Activated naive CD4-positive, alpha-beta T cell treated with anti-CD3 and anti-CD28 coated beads, Interleukin-2, amount 50 U/mL, for 72 hours (primary cell): Measurements from ENCODE around the gene STMP1. TPM values are rescaled to one million over a fixed set of nuclear protein-coding genes. Genes with fewer than 3 reads are reported as not detected.
"Not testable (repeated sequence)": the region's sequence is repeated elsewhere in the genome, so short reads cannot be mapped to it uniquely, and the experiment has no call there.

Experiments
- ATAC-seq, 2 donors: fragments of 150-1000 bp; cut with Tn5 transposase; 2 replicates each; pipeline ENCODE4 v1.10.0; 2021; ENCODE audit warnings: mild to moderate bottlenecking in 2 of 2, moderate library complexity in 2 of 2
- DNase-seq, 2 donors: peaks; one replicate each; pipeline ENCODE4 v3.0.0; 2021 to 2022; ENCODE audit warnings: low spot score in 2 of 2
- H3K27ac Mint-ChIP-seq, 2 donors: one replicate each; pipeline ENCODE4 v1.8.0; 2022; ENCODE audit warnings: mild to moderate bottlenecking in 2 of 2, mixed read lengths in 2 of 2
- H3K36me3 Mint-ChIP-seq, 2 donors: one replicate each; pipeline ENCODE4 v1.8.0; 2022; ENCODE audit warnings: mixed read lengths in 2 of 2
- H3K9me3 Mint-ChIP-seq, 2 donors: one replicate each; pipeline ENCODE4 v1.8.0; 2022; ENCODE audit warnings: mixed read lengths in 2 of 2
- total RNA-seq, 2 donors: library from RNA; stranded (reverse); gene quantifications; one replicate each; pipeline ENCODE4 v1.2.3, GENCODE V29; 2022

STMP1 gene
- total RNA-seq, 2 donors from 2014 or later: 16.6 to 17.0 TPM

- DNase-seq (no peak), ATAC-seq (no peak)
- Mint-ChIP-seq H3K9me3 (no peaks in the 10 kb centered on the region), H3K36me3 (peaks cover 0 to 6% of the 10 kb centered on the region in 2 donors), H3K27ac (no peak overlapping the region)
Observed at GRCh38 chr7:135682191-135682590, 19.9 kb downstream of the STMP1 start.

- Mint-ChIP-seq H3K36me3 (peaks cover 0 to 6% of the 10 kb centered on the region in 2 donors), H3K27ac (no peak overlapping the region), H3K9me3 (no peaks in the 10 kb centered on the region)
- DNase-seq (no peak), ATAC-seq (no peak)
Observed at GRCh38 chr7:135683609-135684008, 21.3 kb downstream of the STMP1 start.

GRCh38 chr7:135684136-135684535 lies 21.8 kb downstream of the STMP1 start:
- no peak for DNase-seq
- peaks cover 0 to 3% of the 10 kb centered on the region in 2 donors for H3K36me3 Mint-ChIP-seq
- ATAC-seq: no peak
- H3K27ac Mint-ChIP-seq: no peak overlapping the region
- H3K9me3 Mint-ChIP-seq: no peaks in the 10 kb centered on the region

GRCh38 chr7:135684699-135685098 lies 22.4 kb downstream of the STMP1 start:
- no peak for DNase-seq
- no peaks in the 10 kb centered on the region for H3K9me3 Mint-ChIP-seq
- H3K36me3 Mint-ChIP-seq: no peaks in the 10 kb centered on the region
- no peak for ATAC-seq
- no peak overlapping the region for H3K27ac Mint-ChIP-seq

GRCh38 chr7:135685306-135686084 lies 23.2 kb downstream of the STMP1 start:
- Mint-ChIP-seq H3K36me3 (no peaks in the 10 kb centered on the region), H3K27ac (no peak overlapping the region), H3K9me3 (no peaks in the 10 kb centered on the region)
- no peak for ATAC-seq
- no peak for DNase-seq

GRCh38 chr7:135687466-135687865 lies 25.2 kb downstream of the STMP1 start:
- Mint-ChIP-seq H3K36me3 (no peaks in the 10 kb centered on the region), H3K9me3 (no peaks in the 10 kb centered on the region), H3K27ac (no peak overlapping the region)
- ATAC-seq: no peak
- no peak for DNase-seq

GRCh38 chr7:135690566-135690965 lies 28.3 kb downstream of the STMP1 start:
- ATAC-seq (no peak), DNase-seq (no peak)
- Mint-ChIP-seq H3K36me3 (no peaks in the 10 kb centered on the region), H3K9me3 (no peaks in the 10 kb centered on the region), H3K27ac (no peak overlapping the region)

GRCh38 chr7:135692055-135692454 lies 29.7 kb downstream of the STMP1 start:
- no peak for DNase-seq
- H3K27ac Mint-ChIP-seq: no peak overlapping the region
- H3K36me3 Mint-ChIP-seq: no peaks in the 10 kb centered on the region
- no peak for ATAC-seq
- H3K9me3 Mint-ChIP-seq: no peaks in the 10 kb centered on the region

GRCh38 chr7:135692606-135693005 lies 30.3 kb downstream of the STMP1 start:
- H3K36me3 Mint-ChIP-seq, H3K27ac Mint-ChIP-seq, H3K9me3 Mint-ChIP-seq, ATAC-seq, DNase-seq: not testable (repeated sequence)

GRCh38 chr7:135693558-135693957 lies 31.2 kb downstream of the STMP1 start:
- no peak for ATAC-seq
- DNase-seq: no peak
- H3K36me3 Mint-ChIP-seq: no peaks in the 10 kb centered on the region
- no peak overlapping the region for H3K27ac Mint-ChIP-seq
- H3K9me3 Mint-ChIP-seq: no peaks in the 10 kb centered on the region

GRCh38 chr7:135697276-135698049 lies 35.1 kb downstream of the STMP1 start:
- Mint-ChIP-seq H3K9me3 (no peaks in the 10 kb centered on the region), H3K36me3 (peaks cover 0 to 4% of the 10 kb centered on the region in 2 donors), H3K27ac (no peak overlapping the region)
- ATAC-seq: no peak
- no peak for DNase-seq

- no peak overlapping the region for H3K27ac Mint-ChIP-seq
- peaks cover 0 to 4% of the 10 kb centered on the region in 2 donors for H3K36me3 Mint-ChIP-seq
- no peak for DNase-seq
- no peak for ATAC-seq
- no peaks in the 10 kb centered on the region for H3K9me3 Mint-ChIP-seq
Observed at GRCh38 chr7:135704074-135704473, 41.8 kb downstream of the STMP1 start.

GRCh38 chr7:135704698-135705097 lies 42.4 kb downstream of the STMP1 start:
- H3K36me3 Mint-ChIP-seq: peaks cover 0 to 4% of the 10 kb centered on the region in 2 donors
- ATAC-seq (no peak), DNase-seq (no peak)
- no peak overlapping the region for H3K27ac Mint-ChIP-seq
- H3K9me3 Mint-ChIP-seq: no peaks in the 10 kb centered on the region

GRCh38 chr7:135706038-135706742 lies 43.9 kb downstream of the STMP1 start:
- ATAC-seq: no peak

GRCh38 chr7:135706858-135707569 lies 44.7 kb downstream of the STMP1 start:
- no peaks in the 10 kb centered on the region for H3K9me3 Mint-ChIP-seq
- H3K27ac Mint-ChIP-seq: no peak overlapping the region
- no peak for DNase-seq
- no peaks in the 10 kb centered on the region for H3K36me3 Mint-ChIP-seq
- no peak for ATAC-seq

More at GRCh38 chr7:135706038-135706742, 43.9 kb downstream of the STMP1 start:
- DNase-seq: no peak
- Mint-ChIP-seq H3K36me3 (no peaks in the 10 kb centered on the region), H3K9me3 (no peaks in the 10 kb centered on the region), H3K27ac (no peak overlapping the region)

GRCh38 chr7:135707570-135707966 lies 45.3 kb downstream of the STMP1 start:
- DNase-seq (no peak), ATAC-seq (no peak)
- no peaks in the 10 kb centered on the region for H3K36me3 Mint-ChIP-seq
- H3K9me3 Mint-ChIP-seq: no peaks in the 10 kb centered on the region
- H3K27ac Mint-ChIP-seq: no peak overlapping the region

GRCh38 chr7:135708041-135708440 lies 45.7 kb downstream of the STMP1 start:
- no peak overlapping the region for H3K27ac Mint-ChIP-seq
- no peaks in the 10 kb centered on the region for H3K36me3 Mint-ChIP-seq
- no peaks in the 10 kb centered on the region for H3K9me3 Mint-ChIP-seq
- DNase-seq (no peak), ATAC-seq (no peak)
